ENCODE data around the gene ANKHD1. TPM values are rescaled to one million over a fixed set of nuclear protein-coding genes. Genes with fewer than 3 reads are reported as not detected.

The ANKHD1 gene
- total and polyA plus RNA-seq, 8 donors: 104 to 148 (median 136) TPM

GRCh38 chr5:140388052-140388451 lies 13.6 kb upstream of the ANKHD1 start:
- Histone ChIP-seq H3K27ac (no peak overlapping the region), H3K4me1 (no peaks in the 10 kb centered on the region), H3K27me3 (no peaks in the 10 kb centered on the region), H3K9me3 (no peaks in the 10 kb centered on the region), H3K4me3 (no peak overlapping the region), H3K36me3 (peaks cover 0 to 6% of the 10 kb centered on the region in 2 donors)
- no peak for ATAC-seq
- intact Hi-C loops (cut with DNase I): no loop called here
- TF ChIP-seq CTCF (IDR thresholded peaks at IDR 0.05): no peak
- DNase-seq: no peak

GRCh38 chr5:140391312-140391711 lies 10.3 kb upstream of the ANKHD1 start:
- DNase-seq (no peak), ATAC-seq (peak; percentile 74)
- intact Hi-C loops (cut with DNase I): no loop called here
- H3K36me3 ChIP-seq: peaks cover 0 to 7% of the 10 kb centered on the region in 2 donors
- H3K4me3 ChIP-seq: no peak overlapping the region
- peak overlapping the region in 1 of 2 donors; percentile 56 for H3K27ac ChIP-seq
- no peaks in the 10 kb centered on the region for H3K4me1 ChIP-seq
- no peaks in the 10 kb centered on the region for H3K9me3 ChIP-seq
- no peak for TF ChIP-seq CTCF (IDR thresholded peaks at IDR 0.05)
- no peaks in the 10 kb centered on the region for H3K27me3 ChIP-seq

- Histone ChIP-seq H3K36me3 (peaks cover 0 to 7% of the 10 kb centered on the region in 2 donors), H3K9me3 (no peaks in the 10 kb centered on the region), H3K27me3 (no peaks in the 10 kb centered on the region), H3K27ac (peak overlapping the region in 1 of 2 donors; percentile 56), H3K4me1 (no peaks in the 10 kb centered on the region), H3K4me3 (no peak overlapping the region)
- TF ChIP-seq CTCF (IDR thresholded peaks at IDR 0.05): no peak
- ATAC-seq: peak; percentile 96
- no peak for DNase-seq
- intact Hi-C loops (cut with DNase I): no loop called here
Observed at GRCh38 chr5:140391732-140392131, 9.9 kb upstream of the ANKHD1 start.

GRCh38 chr5:140393738-140394137 lies 7.9 kb upstream of the ANKHD1 start:
- Histone ChIP-seq H3K4me1 (no peaks in the 10 kb centered on the region), H3K9me3 (no peaks in the 10 kb centered on the region), H3K4me3 (no peak overlapping the region), H3K36me3 (peaks cover 0 to 7% of the 10 kb centered on the region in 2 donors), H3K27me3 (no peaks in the 10 kb centered on the region), H3K27ac (no peak overlapping the region)
- ATAC-seq (no peak), DNase-seq (no peak)
- no peak for TF ChIP-seq CTCF (IDR thresholded peaks at IDR 0.05)
- intact Hi-C loops (cut with DNase I): no loop called here

- intact Hi-C loops (cut with DNase I): no loop called here
- H3K9me3 ChIP-seq: no peaks in the 10 kb centered on the region
- no peak overlapping the region for H3K4me3 ChIP-seq
Observed at GRCh38 chr5:140398379-140398811, 3.2 kb upstream of the ANKHD1 start.

More at GRCh38 chr5:140398379-140398811, 3.2 kb upstream of the ANKHD1 start:
- ATAC-seq (no peak), DNase-seq (no peak)
- Histone ChIP-seq H3K36me3 (no peaks in the 10 kb centered on the region), H3K27me3 (no peaks in the 10 kb centered on the region), H3K4me1 (peaks cover 13% of the 10 kb centered on the region in 2 donors), H3K27ac (peak overlapping the region in 1 of 2 donors; percentile 39)
- TF ChIP-seq CTCF (IDR thresholded peaks at IDR 0.05): no peak

Measured in left lung (tissue), 10 donors.